ENCODE measurements around the gene SNAI1.
"Not testable (repeated sequence)": the region's sequence is repeated elsewhere in the genome, so short reads cannot be mapped to it uniquely, and the experiment has no call there.

SNAI1 gene

DNA sequence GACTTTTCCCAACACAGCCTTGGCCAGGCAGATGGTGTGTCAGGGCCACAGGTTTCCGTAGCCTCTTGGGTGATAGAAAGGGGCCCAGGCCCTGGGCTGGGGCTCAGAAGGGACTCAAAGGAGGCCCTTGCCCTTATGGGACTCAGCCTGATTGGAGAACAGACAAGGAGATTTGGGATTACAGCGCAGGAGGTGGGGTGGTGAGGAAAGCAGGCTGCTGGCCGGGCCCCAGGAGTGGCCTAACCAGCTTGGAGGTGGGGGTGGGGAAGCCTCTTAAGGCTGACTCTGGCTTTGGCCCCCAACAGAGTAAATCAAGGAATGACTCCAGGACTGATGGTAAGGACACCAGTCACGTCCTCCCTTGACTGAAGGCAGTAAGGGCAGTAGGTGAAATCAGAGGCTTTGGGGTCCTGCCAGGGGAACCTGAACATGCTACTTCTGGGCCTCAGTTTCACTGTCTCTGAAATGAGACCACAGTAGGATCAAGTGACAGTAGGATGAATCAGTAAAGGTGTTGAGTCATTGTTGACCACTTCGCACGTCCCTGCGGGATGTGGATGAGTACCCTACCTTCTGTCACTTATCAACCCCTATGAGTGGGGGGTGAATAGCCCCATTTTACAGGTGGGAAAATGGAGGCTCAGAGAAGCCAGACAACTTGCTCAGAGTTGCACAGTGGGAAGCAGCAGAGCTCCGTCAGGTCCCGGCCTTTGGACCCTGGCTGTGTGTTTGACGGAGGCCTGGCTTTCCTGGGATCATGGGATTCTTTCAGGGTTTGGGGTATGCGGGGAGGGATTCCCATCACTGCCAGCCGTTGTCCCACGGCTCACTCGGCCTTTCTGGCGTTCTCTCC, 4.5 kb downstream of the SNAI1 start:
- no peak for DNase-seq

DNA sequence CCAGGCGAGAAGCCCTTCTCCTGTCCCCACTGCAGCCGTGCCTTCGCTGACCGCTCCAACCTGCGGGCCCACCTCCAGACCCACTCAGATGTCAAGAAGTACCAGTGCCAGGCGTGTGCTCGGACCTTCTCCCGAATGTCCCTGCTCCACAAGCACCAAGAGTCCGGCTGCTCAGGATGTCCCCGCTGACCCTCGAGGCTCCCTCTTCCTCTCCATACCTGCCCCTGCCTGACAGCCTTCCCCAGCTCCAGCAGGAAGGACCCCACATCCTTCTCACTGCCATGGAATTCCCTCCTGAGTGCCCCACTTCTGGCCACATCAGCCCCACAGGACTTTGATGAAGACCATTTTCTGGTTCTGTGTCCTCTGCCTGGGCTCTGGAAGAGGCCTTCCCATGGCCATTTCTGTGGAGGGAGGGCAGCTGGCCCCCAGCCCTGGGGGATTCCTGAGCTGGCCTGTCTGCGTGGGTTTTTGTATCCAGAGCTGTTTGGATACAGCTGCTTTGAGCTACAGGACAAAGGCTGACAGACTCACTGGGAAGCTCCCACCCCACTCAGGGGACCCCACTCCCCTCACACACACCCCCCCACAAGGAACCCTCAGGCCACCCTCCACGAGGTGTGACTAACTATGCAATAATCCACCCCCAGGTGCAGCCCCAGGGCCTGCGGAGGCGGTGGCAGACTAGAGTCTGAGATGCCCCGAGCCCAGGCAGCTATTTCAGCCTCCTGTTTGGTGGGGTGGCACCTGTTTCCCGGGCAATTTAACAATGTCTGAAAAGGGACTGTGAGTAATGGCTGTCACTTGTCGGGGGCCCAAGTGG, 5.3 kb downstream of the SNAI1 start:
- DNase-seq, result no peak

DNA sequence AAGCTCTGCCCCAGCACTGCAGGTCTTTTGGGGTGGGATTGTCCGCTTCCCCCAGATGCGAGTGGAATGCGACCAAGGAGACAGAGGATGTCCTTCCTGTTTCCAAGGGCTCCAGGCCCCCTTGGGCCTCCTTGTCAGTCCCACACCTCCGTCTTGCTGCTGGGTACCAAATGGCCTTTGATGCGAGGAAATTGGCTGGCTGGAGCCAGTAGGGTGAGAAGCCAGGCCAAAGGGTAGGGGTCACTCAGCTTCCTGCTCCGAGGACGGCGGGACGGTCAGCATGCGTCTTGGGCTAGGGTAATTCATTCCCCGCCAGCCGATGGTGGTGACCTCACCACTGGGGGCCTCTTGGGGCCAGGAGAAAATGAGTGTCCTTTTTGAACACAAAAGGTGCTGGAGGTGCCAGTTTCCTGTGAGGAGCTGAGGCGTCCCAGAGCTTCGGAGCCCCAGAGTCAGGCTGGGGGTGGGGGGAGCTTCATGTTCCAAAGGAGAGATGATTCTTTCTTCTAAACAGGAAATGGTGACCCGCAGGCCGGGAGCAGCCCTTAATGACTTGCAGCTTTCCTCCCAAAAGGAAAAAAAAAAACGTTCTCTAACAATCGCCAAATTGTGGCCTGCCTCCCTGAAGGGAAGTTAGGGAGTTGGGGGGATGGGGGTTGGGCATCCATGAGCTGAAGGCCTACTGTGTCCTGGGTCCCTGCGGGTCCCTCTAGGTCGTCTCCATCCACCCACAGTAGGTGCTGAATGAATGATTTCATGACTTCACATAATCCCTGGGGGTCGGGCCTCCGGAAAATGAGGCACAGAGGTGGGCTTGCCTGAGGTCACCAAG, 6.7 kb downstream of the SNAI1 start:
- DNase-seq, result no peak

DNA sequence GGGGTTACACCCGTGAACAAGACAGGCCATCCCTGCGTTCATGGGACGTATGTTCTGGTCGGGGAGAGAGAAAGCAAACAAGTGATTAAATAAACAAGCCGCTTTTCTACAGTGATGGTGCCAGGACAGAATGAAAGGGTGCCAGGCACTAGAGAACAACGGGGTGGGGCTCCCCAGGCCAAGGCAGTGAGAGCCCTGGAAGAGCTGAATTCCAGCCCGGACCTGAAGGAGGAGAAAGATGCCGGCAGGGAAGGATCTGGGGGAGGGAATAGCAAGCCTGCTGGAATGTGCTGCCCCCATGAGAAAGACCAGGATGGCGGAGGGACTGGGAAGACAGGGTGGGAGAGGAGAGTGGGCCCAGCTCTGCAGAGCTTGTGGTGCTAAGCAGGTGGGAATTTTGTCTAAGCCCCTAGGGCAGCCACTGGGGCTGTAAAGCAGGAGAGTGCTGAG, 7.5 kb downstream of the SNAI1 start:
- no peak for DNase-seq

DNA sequence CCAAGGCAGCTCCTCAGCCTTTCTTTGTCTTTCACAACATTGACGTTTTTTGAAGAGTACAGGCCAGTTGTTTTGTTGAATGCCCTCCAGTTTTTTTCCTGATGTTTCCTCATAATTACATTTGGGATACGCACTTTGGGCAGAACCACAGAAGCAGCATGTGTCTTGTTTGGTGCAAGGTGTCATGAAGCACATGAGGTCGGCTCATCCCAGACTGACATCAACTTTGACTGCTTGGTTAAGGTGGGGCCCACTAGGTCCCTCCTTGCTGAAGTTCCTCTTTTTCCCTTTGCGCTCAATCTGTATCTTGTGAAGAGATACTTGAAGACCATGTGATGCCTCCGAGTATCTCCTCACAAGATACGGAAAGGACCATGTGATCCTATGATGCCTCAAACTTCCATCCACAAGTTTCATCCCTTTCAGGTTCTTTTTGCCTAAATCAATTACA, 10.5 kb downstream of the SNAI1 start:
- no peak for DNase-seq

DNA sequence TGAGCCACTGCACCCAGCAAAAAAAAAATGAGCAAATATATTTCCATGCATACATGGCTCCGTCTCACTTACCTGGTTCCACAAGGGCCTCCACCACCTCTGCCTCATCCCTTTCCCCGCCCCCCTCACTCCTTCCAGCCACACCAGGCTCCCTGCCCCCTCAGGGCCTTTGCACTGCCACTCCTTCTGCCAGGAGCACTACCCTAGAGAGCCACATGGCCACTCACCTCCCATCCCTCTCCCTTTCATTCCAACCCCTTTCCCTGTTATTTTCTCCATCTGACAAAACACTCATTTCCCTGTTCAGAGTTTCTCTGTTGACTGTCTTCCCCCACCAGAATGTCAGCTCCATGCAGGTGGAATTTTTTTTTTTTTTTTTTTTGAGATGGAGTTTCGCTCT, 12.8 kb downstream of the SNAI1 start:
- DNase-seq, result no peak

DNA sequence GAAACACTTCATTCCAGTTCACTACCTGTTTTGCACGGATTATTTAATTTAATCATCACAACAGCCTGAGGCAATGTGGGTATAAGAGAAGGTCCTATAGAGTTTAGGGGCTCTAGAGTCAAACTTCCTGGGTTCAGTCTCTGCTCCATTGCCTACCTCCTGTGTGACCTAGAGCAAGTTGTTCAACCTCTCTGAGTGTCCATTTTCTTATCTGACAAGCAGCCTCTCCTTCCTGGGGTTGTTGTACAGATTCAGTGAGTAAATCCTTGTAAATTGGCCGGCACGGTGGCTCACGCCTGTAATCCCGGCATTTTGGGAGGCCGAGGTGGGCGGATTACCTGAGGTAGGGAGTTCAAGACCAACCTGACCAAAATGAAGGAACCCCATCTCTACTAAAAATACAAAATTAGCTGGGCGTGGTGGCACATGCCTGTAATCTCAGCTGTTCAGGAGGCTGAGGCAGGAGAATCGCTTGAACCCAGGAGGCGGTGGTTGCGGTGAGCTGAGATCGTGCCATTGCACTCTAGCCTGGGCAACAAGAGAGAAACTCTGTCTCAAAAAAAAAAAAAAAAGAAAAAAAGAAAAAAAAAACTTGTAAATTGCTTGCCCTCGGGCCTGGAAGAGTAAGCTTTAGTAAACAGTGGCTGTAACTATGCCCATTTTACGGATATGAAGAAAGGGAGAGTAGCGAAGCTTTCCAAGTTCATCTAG, 15.9 kb downstream of the SNAI1 start:
- DNase-seq, result not testable (repeated sequence)

DNA sequence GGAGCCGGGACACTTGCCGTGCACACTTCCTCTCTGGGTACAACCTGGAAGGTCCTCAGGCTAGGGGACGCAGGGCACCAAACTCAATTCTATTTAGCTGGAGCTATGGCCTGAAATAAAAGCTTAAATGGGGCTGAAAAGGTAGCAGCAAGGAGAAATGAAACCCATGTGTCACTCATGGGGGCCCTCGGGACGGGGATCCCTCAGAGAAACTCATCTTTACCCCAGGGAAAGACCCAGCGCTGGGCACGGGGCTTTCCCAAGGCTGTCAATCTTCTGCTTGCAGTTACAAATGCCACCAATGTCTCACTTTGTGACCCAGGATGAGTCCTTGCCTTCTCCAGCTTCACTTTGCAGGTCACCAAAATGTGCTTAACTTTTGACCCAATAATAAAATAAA, 16.5 kb downstream of the SNAI1 start:
- no peak for DNase-seq

DNA sequence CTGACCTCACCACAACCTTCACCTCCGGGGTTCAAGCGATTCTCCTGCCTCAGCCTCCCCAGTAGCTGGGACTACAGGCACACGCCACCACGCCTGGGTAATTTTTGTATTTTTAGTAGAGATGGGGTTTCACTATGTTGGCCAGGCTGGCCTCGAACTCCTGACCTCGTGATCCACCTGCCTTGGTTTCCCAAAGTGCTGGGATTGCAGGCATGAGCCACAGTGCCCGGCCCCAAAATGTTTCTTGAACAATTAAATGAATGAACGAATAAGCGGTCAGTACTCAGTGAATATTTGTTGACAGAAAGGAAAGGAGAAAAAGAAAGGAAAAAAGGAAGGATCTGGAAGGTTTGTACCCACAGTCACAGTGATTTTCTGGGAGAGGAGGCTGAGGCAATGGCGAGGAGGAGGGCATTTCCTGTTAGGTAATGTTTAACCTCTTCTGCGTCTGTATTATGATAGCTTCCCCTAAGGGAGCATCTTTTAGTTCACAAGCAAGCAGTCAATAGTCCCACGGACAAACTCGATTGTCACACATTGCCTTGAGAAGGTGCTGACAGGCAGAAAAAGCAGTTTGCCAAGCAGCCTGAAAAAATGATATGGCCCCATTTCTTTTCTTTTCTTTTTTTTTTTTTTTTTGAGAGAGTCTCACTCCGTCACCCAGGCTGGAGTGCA, 17.9 kb downstream of the SNAI1 start:
- not testable (repeated sequence) for DNase-seq

DNA sequence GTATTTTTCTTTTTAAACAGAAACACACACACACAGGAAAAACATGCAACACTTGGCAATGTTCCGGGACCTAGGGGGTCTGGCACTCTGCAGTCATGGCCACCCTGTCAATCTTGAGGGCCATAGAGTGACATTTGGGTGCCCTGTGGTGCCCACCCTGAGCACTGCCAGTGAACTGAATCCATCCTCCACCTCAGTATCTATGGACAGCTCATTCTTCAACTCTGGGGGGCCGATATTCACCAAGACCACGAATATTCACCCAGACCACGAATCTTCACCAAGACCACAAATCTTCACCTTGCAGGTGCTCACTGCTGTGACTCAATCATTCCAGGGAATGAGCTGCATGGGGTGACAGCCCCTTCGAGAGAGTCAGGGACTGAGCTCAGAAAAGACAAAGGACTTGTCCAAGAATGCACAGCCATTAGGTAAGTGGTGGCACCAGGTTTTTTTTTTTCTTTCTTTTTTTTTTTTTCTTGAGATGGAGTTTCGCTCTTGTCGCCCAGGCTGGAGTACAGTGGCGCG, 19.1 kb downstream of the SNAI1 start:
- no peak for DNase-seq

DNA sequence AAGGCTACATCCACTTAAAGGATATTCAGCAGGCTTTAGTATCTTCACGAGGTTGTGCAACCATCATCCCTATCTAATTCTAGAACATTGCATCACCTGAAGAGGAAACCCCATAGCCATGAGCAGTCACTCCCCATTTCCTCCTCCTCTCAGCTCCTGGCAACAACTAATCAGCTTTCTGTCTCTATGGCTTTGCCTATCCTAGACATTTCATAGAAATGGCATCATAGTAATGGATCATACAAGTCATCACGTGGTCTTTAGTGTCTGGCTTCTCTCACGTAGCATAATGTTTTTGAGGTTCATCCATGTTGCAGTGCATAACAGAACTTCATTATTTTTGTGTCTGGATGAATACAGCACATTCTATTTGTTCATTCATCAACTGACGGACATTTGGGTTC, 20.5 kb downstream of the SNAI1 start:
- DNase-seq, result no peak

DNA sequence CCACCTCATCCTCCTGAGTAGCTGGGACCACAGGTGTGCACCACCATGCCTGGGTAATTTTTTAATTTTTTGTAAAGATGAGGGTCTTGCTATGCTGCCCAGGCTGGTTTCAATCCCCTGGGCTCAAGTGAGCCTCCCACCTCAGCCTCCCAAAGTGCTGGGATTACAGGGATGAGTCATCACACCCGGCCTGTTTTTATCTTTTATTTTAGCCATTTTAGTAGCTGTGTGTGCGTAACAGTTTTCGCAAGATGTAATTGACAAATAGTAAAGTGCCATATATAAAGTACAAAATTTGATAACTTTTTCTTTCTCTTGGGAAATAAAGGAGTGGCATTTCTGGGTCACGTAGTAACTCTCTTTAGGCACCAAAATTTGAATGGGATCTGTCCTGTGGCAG, 21.4 kb downstream of the SNAI1 start:
- DNase-seq, result no peak

DNA sequence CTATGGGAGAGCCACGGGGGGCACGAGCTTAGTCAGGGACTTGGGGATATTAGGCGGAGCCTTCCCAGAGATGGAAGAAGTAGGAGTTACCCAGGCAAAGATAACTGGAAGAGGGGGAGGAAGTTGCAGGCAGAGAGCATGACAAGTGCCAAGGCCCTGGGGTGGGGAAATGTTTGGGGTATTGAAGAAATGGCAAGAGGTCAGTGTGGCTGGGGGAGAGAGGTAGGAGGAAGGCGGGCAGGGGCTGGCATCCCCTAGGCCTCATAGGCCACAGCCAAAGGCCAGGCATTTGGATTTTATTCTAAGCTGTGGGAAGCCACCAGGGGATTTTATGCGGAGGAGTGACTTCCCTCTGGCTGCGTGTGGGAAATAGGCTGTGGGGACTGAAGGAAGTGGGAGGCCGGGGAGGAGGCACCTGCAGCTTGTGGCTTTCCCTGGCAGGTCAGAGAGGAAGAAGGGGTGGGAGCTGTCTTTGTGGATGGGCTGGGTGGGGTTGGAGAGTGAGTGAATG, 22.7 kb downstream of the SNAI1 start:
- no peak for DNase-seq

DNA sequence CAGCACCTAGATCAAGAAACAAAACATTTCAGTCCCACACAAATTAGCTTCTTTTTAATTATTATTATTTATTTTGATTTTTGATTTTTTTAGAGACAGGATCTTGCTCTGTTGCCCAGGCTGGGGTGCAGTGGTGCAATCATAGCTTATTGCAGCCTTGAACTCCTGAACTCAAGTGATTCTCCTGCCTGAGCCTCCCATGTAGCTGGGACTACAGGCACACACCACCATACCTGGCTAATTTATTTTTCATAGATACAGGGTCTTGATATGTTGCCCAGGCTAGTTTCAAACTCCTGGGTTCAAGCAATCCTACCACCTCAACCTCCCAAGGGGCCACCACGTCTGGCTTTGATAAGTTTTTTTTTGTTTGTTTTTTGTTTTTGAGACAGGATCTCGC, 24.6 kb downstream of the SNAI1 start:
- no peak for DNase-seq

DNA sequence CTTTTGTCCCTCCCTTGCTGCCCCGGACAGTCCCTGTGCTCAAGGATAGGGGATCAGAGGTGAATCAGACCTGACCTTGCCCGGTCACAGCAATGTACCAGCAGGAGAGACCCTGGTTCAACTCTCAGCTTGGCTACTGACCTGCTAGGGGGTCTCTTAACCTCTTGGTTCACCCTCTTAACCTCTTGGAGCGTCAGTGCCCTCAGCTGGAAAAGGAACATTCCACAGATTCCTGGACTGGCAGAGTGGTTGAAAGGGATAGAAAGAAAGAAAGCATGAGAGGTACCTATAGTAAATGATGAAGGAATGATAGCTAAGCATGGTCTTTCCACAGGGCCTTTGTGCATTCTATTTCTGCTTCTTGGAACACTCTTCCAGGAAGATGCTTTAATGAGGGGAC, 25.2 kb downstream of the SNAI1 start:
- no peak for DNase-seq

DNA sequence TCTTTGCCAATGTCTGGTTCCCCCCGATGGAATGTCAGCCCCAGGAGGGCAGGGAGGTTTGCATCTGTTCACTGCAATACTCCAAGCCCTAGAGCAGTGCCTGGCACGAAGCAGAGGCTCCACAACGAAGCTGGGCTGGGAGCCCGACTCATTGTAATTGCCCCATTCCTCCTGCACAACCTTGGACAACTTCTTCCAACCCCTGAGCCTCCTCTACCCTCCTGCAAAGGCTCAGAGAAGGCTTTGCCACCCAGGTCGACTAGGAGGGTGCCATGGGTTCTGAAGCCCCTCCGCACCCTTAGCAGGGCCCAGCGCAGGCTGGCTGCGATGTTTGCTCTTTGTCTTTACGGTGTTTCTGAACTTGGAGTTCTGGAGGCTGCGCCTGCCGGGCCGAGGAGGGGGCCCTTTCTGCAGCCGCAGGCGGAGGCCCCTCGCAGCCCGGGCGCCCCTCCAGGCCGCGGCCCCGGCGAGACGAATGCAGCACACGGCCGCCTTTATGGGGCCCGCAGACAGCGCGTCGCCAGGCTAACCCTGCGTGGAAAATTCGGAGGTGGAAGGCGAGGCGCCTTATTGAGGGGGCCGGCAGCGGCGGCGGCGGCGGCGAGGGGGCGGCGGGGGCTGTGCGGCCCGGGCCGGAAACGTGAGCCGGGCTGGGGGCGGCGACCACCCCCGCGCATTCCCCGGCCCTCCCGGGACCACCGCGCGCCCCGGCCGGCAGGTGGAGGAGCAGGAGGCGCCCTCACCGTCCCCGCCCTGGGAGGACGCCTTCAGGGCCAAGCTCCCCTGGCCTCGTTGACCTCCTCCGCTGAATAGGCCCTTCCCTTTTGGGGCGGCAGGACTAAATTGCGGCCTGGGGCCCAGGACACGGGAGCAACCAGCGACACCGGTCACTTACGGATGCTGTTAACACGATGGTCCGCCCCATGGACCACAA, 27.0 kb downstream of the SNAI1 start:
- DNase-seq, result no peak

DNA sequence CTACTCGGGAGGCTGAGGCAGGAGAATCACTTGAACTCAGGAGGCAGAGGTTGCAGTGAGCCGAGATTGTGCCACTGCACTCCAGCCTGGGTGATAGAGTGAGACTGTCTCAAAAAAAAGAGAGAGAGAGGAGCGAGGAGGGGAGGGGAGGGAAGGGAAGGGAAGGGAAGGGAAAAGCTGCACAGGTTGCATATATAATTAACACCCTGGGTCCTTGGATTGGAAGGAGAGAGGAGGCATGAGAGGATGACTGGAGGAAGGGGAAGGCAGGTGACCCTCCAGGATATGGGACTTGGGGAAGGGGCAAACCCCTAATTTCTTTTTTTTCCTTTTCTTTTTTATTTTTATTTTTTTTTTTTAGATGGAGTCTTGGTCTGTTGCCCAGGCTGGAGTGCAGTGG, 28.8 kb downstream of the SNAI1 start:
- DNase-seq, result not testable (repeated sequence)

DNA sequence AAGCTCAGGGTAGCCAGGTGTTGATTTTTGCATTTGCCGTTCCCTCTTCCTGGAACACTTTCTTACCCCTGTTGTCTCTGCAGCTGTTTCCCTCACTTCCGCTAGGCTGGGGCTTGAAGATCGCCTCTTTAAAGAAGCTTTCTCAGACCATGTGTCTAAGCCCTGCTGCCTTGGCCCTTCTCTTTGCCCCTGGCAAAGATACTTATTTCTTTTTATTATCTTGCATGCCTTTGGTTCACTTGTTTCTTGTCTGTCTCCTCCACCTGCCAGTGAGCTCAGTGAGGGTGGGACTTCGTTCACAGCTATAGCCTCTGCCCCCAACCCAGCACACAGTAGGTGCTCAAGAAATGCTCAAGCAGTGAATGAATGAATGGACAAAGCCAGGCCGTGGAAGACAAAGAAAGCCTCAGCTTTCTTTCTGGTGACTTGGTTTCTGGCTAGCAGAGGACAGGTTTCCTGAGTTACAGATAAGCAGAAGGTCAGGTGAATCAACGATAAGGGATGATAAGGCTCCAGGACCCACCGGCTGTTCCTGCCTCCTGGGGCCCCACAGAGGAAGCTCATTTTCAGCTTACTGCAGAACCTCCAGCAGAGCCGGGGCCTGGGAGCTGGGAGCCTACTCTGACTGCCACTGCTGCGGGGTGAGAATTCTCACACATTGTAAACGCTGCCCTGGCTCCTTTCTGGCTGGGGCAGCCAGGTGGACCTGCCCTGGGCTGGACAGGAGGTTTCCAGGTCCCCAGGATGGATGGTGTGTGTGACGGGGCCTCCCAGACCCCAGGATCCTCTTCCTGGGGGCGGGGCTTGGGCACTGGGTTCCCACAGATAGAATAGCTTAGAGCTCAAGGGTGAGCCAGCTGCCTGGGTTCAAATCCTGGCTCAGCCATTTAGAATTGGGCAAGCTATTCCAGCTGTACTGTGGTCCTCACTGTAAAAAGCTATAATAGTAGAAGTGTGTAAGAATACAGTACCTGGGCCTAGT, 29.8 kb downstream of the SNAI1 start:
- no peak for DNase-seq

DNA sequence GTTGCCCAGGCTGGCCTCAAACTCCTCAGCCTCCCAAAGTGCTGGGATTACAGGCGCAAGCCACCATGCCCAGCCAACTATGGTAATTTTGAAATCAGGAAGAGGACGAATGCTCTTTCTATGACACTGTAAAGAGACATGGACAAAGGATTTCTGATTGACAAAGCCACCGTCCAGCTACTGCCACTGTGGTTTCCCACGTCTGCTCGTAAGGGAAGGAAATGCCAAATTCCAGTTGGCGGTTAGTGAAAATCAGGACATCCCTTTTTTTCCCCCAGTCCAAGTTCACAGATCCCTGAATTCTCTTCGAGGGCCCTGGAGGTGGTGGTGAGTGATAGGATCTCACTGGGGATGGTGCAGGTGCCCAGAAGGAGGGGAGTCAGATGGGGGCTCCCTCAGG, 31.2 kb downstream of the SNAI1 start:
- no peak for DNase-seq

All from NCI-H2171 (cell line).